ENCODE results near the gene RASSF3.
A peak's percentile ranks its signal among the peaks of the same experiment; 100 is the strongest.

Gene RASSF3

GRCh38 chr12:64745980-64746379 is 135.7 kb downstream of the RASSF3 start:
- no peak overlapping the region for H3K4me3 ChIP-seq (ENCODE audit: control insufficient read depth, low read depth, low read length)
- no peak for DNase-seq (ENCODE audit: low read depth)
- TF ChIP-seq CTCF (conservative IDR thresholded peaks at IDR 0.05; ENCODE audit: control insufficient read depth, insufficient read depth, low read depth, low read length): no peak

GRCh38 chr12:64746663-64747062 is 136.4 kb downstream of the RASSF3 start:
- peak; percentile 81 for DNase-seq (ENCODE audit: low read depth)
- no peak overlapping the region for H3K4me3 ChIP-seq (ENCODE audit: control insufficient read depth, low read depth, low read length)
- TF ChIP-seq CTCF (conservative IDR thresholded peaks at IDR 0.05; ENCODE audit: control insufficient read depth, insufficient read depth, low read depth, low read length): no peak

All from fibroblast of mammary gland (primary cell).